ENCODE results near the gene SRSF11. TPM values are rescaled to one million over a fixed set of nuclear protein-coding genes. Genes with fewer than 3 reads are reported as not detected.

Gene SRSF11
- total RNA-seq, 1 donor from 2014 or later, result 281 TPM

GRCh38 chr1:70211541-70211940 lies 9.6 kb upstream of the SRSF11 start:
- no peak for DNase-seq (ENCODE audit: low spot score)
- no peak overlapping the region for H3K4me3 Mint-ChIP-seq
- Histone ChIP-seq H3K4me3 (no peak overlapping the region), H3K27ac (no peak overlapping the region), H3K36me3 (peaks cover 4% of the 10 kb centered on the region), H3K4me1 (no peaks in the 10 kb centered on the region), H3F3A (ENCODE audit: low read depth) (no peaks in the 10 kb centered on the region), H3K9me3 (ENCODE audit: low read depth) (no peaks in the 10 kb centered on the region), H3K27me3 (no peaks in the 10 kb centered on the region), H4K20me1 (ENCODE audit: low read depth) (peaks cover 13% of the 10 kb centered on the region), H3K4me2 (no peak overlapping the region), H3K79me2 (ENCODE audit: low read depth) (peaks cover 100% of the 10 kb centered on the region), H2AFZ (replicated peaks) (no peak overlapping the region), H3K9ac (no peak overlapping the region)
- no peak overlapping the region for H3K27ac Mint-ChIP-seq
- H3K4me1 Mint-ChIP-seq, result peaks cover 10% of the 10 kb centered on the region
- no peak for TF ChIP-seq EZH2 (IDR thresholded peaks at IDR 0.05)
- no peak for TF ChIP-seq EZH2phosphoT487 (IDR thresholded peaks at IDR 0.05)
- TF ChIP-seq CTCF (IDR thresholded peaks at IDR 0.05), result no peak
- no peaks in the 10 kb centered on the region for H3K9me3 Mint-ChIP-seq
- peaks cover 3% of the 10 kb centered on the region for H3K36me3 Mint-ChIP-seq
- no peaks in the 10 kb centered on the region for H3K27me3 Mint-ChIP-seq (ENCODE audit: insufficient read depth, low read depth)

- no peak overlapping the region for H3K9ac ChIP-seq
- H3K4me1 Mint-ChIP-seq, result peaks cover 35% of the 10 kb centered on the region
- H2AFZ ChIP-seq (replicated peaks), result no peak overlapping the region
- no peak overlapping the region for H3K27ac Mint-ChIP-seq
- peaks cover 10% of the 10 kb centered on the region for H3K36me3 Mint-ChIP-seq
- H3K27me3 Mint-ChIP-seq (ENCODE audit: insufficient read depth, low read depth), result no peaks in the 10 kb centered on the region
- no peaks in the 10 kb centered on the region for H3K27me3 ChIP-seq
- peaks cover 36% of the 10 kb centered on the region for H3F3A ChIP-seq (ENCODE audit: low read depth)
- H3K9me3 Mint-ChIP-seq, result no peaks in the 10 kb centered on the region
- H4K20me1 ChIP-seq (ENCODE audit: low read depth), result peaks cover 34% of the 10 kb centered on the region
- peak overlapping the region; percentile 46 for H3K4me3 Mint-ChIP-seq
- H3K4me1 ChIP-seq, result peaks cover 19% of the 10 kb centered on the region
- TF ChIP-seq EZH2phosphoT487 (IDR thresholded peaks at IDR 0.05) (no peak), EZH2 (IDR thresholded peaks at IDR 0.05) (no peak), CTCF (IDR thresholded peaks at IDR 0.05) (no peak)
- H3K9me3 ChIP-seq (ENCODE audit: low read depth), result no peaks in the 10 kb centered on the region
- H3K27ac ChIP-seq, result no peak overlapping the region
- no peak for DNase-seq (ENCODE audit: low spot score)
- peaks cover 20% of the 10 kb centered on the region for H3K36me3 ChIP-seq
- no peak overlapping the region for H3K4me2 ChIP-seq
- H3K79me2 ChIP-seq (ENCODE audit: low read depth), result peaks cover 97% of the 10 kb centered on the region
- H3K4me3 ChIP-seq, result no peak overlapping the region
These were observed 1.2 kb upstream of the SRSF11 start for GRCh38 chr1:70220015-70220414.

GRCh38 chr1:70220517-70221237 lies 503 bp upstream of the SRSF11 start:
- DNase-seq (ENCODE audit: low spot score), result no peak
- H3K4me1 Mint-ChIP-seq, result peaks cover 35% of the 10 kb centered on the region

GRCh38 chr1:70222716-70223235 lies 1.6 kb downstream of the SRSF11 start:
- H3K36me3 ChIP-seq, result peaks cover 17% of the 10 kb centered on the region
- Mint-ChIP-seq H3K4me1 (peaks cover 35% of the 10 kb centered on the region), H3K27ac (no peak overlapping the region), H3K27me3 (ENCODE audit: insufficient read depth, low read depth) (no peaks in the 10 kb centered on the region), H3K36me3 (peaks cover 7% of the 10 kb centered on the region), H3K9me3 (no peaks in the 10 kb centered on the region), H3K4me3 (peak overlapping the region; percentile 85)
- peak overlapping the region; percentile 76 for H3K4me3 ChIP-seq
- no peak for TF ChIP-seq EZH2phosphoT487 (IDR thresholded peaks at IDR 0.05)
- no peak for TF ChIP-seq CTCF (IDR thresholded peaks at IDR 0.05)
- no peak for TF ChIP-seq EZH2 (IDR thresholded peaks at IDR 0.05)
- no peak overlapping the region for H3K27ac ChIP-seq
- H3K4me2 ChIP-seq, result peak overlapping the region; percentile 89
- H3K9ac ChIP-seq, result peak overlapping the region; percentile 93
- H2AFZ ChIP-seq (replicated peaks), result no peak overlapping the region
- H3F3A ChIP-seq (ENCODE audit: low read depth), result peaks cover 36% of the 10 kb centered on the region
- H3K9me3 ChIP-seq (ENCODE audit: low read depth), result no peaks in the 10 kb centered on the region
- H3K27me3 ChIP-seq, result no peaks in the 10 kb centered on the region
- H3K4me1 ChIP-seq, result peaks cover 19% of the 10 kb centered on the region
- peaks cover 97% of the 10 kb centered on the region for H3K79me2 ChIP-seq (ENCODE audit: low read depth)
- no peak for DNase-seq (ENCODE audit: low spot score)
- H4K20me1 ChIP-seq (ENCODE audit: low read depth), result peaks cover 61% of the 10 kb centered on the region

More at GRCh38 chr1:70220517-70221237, 503 bp upstream of the SRSF11 start:
- Mint-ChIP-seq H3K4me3 (peak overlapping the region; percentile 85), H3K27ac (peak overlapping the region; percentile 25), H3K36me3 (peaks cover 7% of the 10 kb centered on the region), H3K27me3 (ENCODE audit: insufficient read depth, low read depth) (no peaks in the 10 kb centered on the region), H3K9me3 (no peaks in the 10 kb centered on the region)
- H3K9ac ChIP-seq, result peak overlapping the region; percentile 93
- H3F3A ChIP-seq (ENCODE audit: low read depth), result peaks cover 36% of the 10 kb centered on the region
- H3K4me2 ChIP-seq, result peak overlapping the region; percentile 89
- peak overlapping the region; percentile 40 for H2AFZ ChIP-seq (replicated peaks)
- peak overlapping the region; percentile 97 for H3K27ac ChIP-seq
- H3K4me3 ChIP-seq, result peak overlapping the region; percentile 76
- peaks cover 97% of the 10 kb centered on the region for H3K79me2 ChIP-seq (ENCODE audit: low read depth)
- peaks cover 40% of the 10 kb centered on the region for H4K20me1 ChIP-seq (ENCODE audit: low read depth)
- H3K36me3 ChIP-seq, result peaks cover 15% of the 10 kb centered on the region
- peaks cover 19% of the 10 kb centered on the region for H3K4me1 ChIP-seq
- no peak for TF ChIP-seq EZH2phosphoT487 (IDR thresholded peaks at IDR 0.05)
- H3K27me3 ChIP-seq, result no peaks in the 10 kb centered on the region
- H3K9me3 ChIP-seq (ENCODE audit: low read depth), result no peaks in the 10 kb centered on the region

Data from neural progenitor cell (in vitro differentiated cells).